Astrocyte (in vitro differentiated cells and primary cell): ENCODE measurements around the gene RNF186. TPM values are rescaled to one million over a fixed set of nuclear protein-coding genes. Genes with fewer than 3 reads are reported as not detected.

Source experiments
- DNase-seq: peaks from one replicate; pipeline ENCODE4 v3.0.0-alpha.2; 2010; ENCODE audit warnings: low read depth
- FAIRE-seq: peaks from 2 replicates; lab custom pipeline; 2011; peaks lifted over from hg19 to GRCh38; lab: Jason Lieb, UNC
- H2AFZ ChIP-seq: 2 replicates; pipeline ENCODE4 v1.6.0; 2012; ENCODE audit warnings: low read depth, low read length, inconsistent platforms
- H3K27ac ChIP-seq: 2 replicates; pipeline ENCODE4 v1.5.1; 2011; ENCODE audit warnings: low read depth, low read length, inconsistent platforms
- H3K27me3 ChIP-seq: 2 replicates; pipeline ENCODE4 v1.6.0; 2011; ENCODE audit warnings: low read length, inconsistent platforms; ENCODE audit not compliant: insufficient read depth
- H3K36me3 ChIP-seq: 2 replicates; pipeline ENCODE4 v1.5.1; 2011; ENCODE audit warnings: low read length, inconsistent platforms; ENCODE audit not compliant: insufficient read depth
- H3K4me1 ChIP-seq: 2 replicates; pipeline ENCODE4 v1.5.1; 2011; ENCODE audit warnings: low read length, inconsistent platforms; ENCODE audit not compliant: insufficient read depth
- H3K4me2 ChIP-seq: 2 replicates; pipeline ENCODE4 v1.6.0; 2012; ENCODE audit warnings: low read length, inconsistent platforms
- H3K4me3 ChIP-seq: 2 replicates; pipeline ENCODE4 v1.5.1; 2011; ENCODE audit warnings: low read depth, mild to moderate bottlenecking, low read length, inconsistent platforms; ENCODE audit not compliant: insufficient read depth
- H3K79me2 ChIP-seq: 2 replicates; pipeline ENCODE4 v1.6.0; 2012; ENCODE audit warnings: mild to moderate bottlenecking, low read length, inconsistent platforms; ENCODE audit not compliant: insufficient read depth
- H3K9ac ChIP-seq: 2 replicates; pipeline ENCODE4 v1.6.0; 2012; ENCODE audit warnings: mild to moderate bottlenecking, low read length, inconsistent platforms
- H3K9me3 ChIP-seq: 2 replicates; pipeline ENCODE4 v1.5.1; 2012; ENCODE audit warnings: low read depth, mild to moderate bottlenecking, low read length, inconsistent platforms; ENCODE audit not compliant: insufficient read depth
- H4K20me1 ChIP-seq: 2 replicates; pipeline ENCODE4 v1.6.0; 2012; ENCODE audit warnings: low read length, inconsistent platforms; ENCODE audit not compliant: insufficient read depth
- H3K27ac Mint-ChIP-seq: one replicate; pipeline ENCODE4 v1.8.0; 2021; ENCODE audit warnings: mild to moderate bottlenecking, mixed read lengths; ENCODE audit not compliant: unreplicated experiment
- H3K27me3 Mint-ChIP-seq: one replicate; pipeline ENCODE4 v1.8.0; 2021; ENCODE audit warnings: low read depth, mixed read lengths; ENCODE audit not compliant: unreplicated experiment
- H3K36me3 Mint-ChIP-seq: one replicate; pipeline ENCODE4 v1.8.0; 2021; ENCODE audit warnings: low read depth, mixed read lengths; ENCODE audit not compliant: unreplicated experiment
- H3K4me1 Mint-ChIP-seq: one replicate; pipeline ENCODE4 v1.8.0; 2021; ENCODE audit warnings: low read depth, mixed read lengths; ENCODE audit not compliant: unreplicated experiment
- H3K4me3 Mint-ChIP-seq: one replicate; pipeline ENCODE4 v1.8.0; 2021; ENCODE audit warnings: mild to moderate bottlenecking, moderate library complexity, mixed read lengths; ENCODE audit not compliant: unreplicated experiment
- H3K9me3 Mint-ChIP-seq: one replicate; pipeline ENCODE4 v1.8.0; 2021; ENCODE audit warnings: mild to moderate bottlenecking, mixed read lengths; ENCODE audit not compliant: unreplicated experiment
- EZH2 ChIP-seq: IDR thresholded peaks from 2 replicates; pipeline ENCODE4 v1.6.1; 2012; ENCODE audit warnings: mild to moderate bottlenecking, low read length, inconsistent platforms; ENCODE audit not compliant: insufficient read depth
- total RNA-seq: library from RNA; stranded (reverse); gene quantifications from 2 replicates; pipeline ENCODE4 v1.2.1, GENCODE V29; 2021
- TF ChIP-seq, protein P1 (sequence below): IDR thresholded peaks from 2 replicates; pipeline ENCODE4 v1.5.1; 2011; ENCODE audit warnings: low read depth, mild to moderate bottlenecking, inconsistent platforms, low read length, moderate library complexity; ENCODE audit not compliant: insufficient read depth

RNF186 gene
- total RNA-seq, 1 donor from 2014 or later, result not detected

DNA sequence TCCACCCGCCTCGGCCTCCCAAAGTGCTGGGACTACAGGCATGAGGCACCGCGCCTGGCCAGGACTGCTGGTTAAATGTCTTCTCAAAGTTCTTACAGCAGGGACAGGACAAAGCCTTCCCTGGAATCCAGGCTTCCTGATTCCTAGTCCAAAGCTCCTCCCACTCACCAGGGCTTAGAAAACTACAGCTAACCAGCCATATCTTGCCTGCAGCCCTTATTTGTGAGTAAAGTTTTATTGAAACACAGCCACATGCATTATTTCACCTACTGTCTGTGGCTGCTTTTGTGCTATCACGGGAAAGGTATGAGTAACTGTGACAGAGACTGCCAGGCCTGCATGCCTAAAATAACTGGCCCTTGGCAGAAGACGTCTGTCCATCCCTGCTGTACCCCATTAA is 39.8 kb downstream of the RNF186 start:
- Histone ChIP-seq H3K9ac (no peak overlapping the region), H3K4me2 (no peak overlapping the region), H3K79me2 (no peaks in the 10 kb centered on the region), H3K27me3 (no peaks in the 10 kb centered on the region), H3K4me1 (no peaks in the 10 kb centered on the region), H3K9me3 (no peaks in the 10 kb centered on the region), H3K27ac (no peak overlapping the region), H3K36me3 (no peaks in the 10 kb centered on the region), H2AFZ (peak overlapping the region; percentile 18), H4K20me1 (no peaks in the 10 kb centered on the region), H3K4me3 (no peak overlapping the region)
- Mint-ChIP-seq H3K9me3 (peaks cover 3% of the 10 kb centered on the region), H3K36me3 (peaks cover 8% of the 10 kb centered on the region), H3K27ac (no peak overlapping the region), H3K4me1 (no peaks in the 10 kb centered on the region), H3K4me3 (no peak overlapping the region), H3K27me3 (peaks cover 23% of the 10 kb centered on the region)
- peak; percentile 4 for DNase-seq
- no peak for FAIRE-seq
- TF ChIP-seq, protein P1, sequence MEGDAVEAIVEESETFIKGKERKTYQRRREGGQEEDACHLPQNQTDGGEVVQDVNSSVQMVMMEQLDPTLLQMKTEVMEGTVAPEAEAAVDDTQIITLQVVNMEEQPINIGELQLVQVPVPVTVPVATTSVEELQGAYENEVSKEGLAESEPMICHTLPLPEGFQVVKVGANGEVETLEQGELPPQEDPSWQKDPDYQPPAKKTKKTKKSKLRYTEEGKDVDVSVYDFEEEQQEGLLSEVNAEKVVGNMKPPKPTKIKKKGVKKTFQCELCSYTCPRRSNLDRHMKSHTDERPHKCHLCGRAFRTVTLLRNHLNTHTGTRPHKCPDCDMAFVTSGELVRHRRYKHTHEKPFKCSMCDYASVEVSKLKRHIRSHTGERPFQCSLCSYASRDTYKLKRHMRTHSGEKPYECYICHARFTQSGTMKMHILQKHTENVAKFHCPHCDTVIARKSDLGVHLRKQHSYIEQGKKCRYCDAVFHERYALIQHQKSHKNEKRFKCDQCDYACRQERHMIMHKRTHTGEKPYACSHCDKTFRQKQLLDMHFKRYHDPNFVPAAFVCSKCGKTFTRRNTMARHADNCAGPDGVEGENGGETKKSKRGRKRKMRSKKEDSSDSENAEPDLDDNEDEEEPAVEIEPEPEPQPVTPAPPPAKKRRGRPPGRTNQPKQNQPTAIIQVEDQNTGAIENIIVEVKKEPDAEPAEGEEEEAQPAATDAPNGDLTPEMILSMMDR, result no peak
- TF ChIP-seq EZH2, result no peak

GRCh38 chr1:19774180-19774785 is 40.8 kb downstream of the RNF186 start:
- Mint-ChIP-seq H3K36me3 (peaks cover 6% of the 10 kb centered on the region), H3K9me3 (peaks cover 2% of the 10 kb centered on the region), H3K4me3 (no peak overlapping the region), H3K27me3 (peaks cover 16% of the 10 kb centered on the region), H3K4me1 (peaks cover 4% of the 10 kb centered on the region), H3K27ac (no peak overlapping the region)
- Histone ChIP-seq H4K20me1 (no peaks in the 10 kb centered on the region), H3K27me3 (no peaks in the 10 kb centered on the region), H3K79me2 (no peaks in the 10 kb centered on the region), H3K4me1 (peaks cover 5% of the 10 kb centered on the region), H3K36me3 (no peaks in the 10 kb centered on the region), H3K27ac (no peak overlapping the region), H3K4me3 (no peak overlapping the region), H3K4me2 (no peak overlapping the region), H2AFZ (no peak overlapping the region), H3K9me3 (no peaks in the 10 kb centered on the region), H3K9ac (no peak overlapping the region)
- TF ChIP-seq, protein P1, result no peak
- no peak for TF ChIP-seq EZH2
- DNase-seq (no peak), FAIRE-seq (no peak)

- H3K79me2 ChIP-seq, result no peaks in the 10 kb centered on the region
- no peak overlapping the region for H2AFZ ChIP-seq
- no peak overlapping the region for H3K27ac Mint-ChIP-seq
- H3K4me1 Mint-ChIP-seq, result peaks cover 10% of the 10 kb centered on the region
- no peaks in the 10 kb centered on the region for H3K36me3 ChIP-seq
- H3K4me1 ChIP-seq, result peaks cover 13% of the 10 kb centered on the region
- no peak overlapping the region for H3K4me2 ChIP-seq
- DNase-seq (no peak), FAIRE-seq (no peak)
- H3K27me3 ChIP-seq, result no peaks in the 10 kb centered on the region
- H3K27ac ChIP-seq, result no peak overlapping the region
- H3K9ac ChIP-seq, result no peak overlapping the region
- H3K4me3 Mint-ChIP-seq, result no peak overlapping the region
- peaks cover 4% of the 10 kb centered on the region for H3K36me3 Mint-ChIP-seq
- H4K20me1 ChIP-seq, result no peaks in the 10 kb centered on the region
- H3K9me3 Mint-ChIP-seq, result no peaks in the 10 kb centered on the region
- peaks cover 14% of the 10 kb centered on the region for H3K27me3 Mint-ChIP-seq
- no peaks in the 10 kb centered on the region for H3K9me3 ChIP-seq
- H3K4me3 ChIP-seq, result no peak overlapping the region
- TF ChIP-seq, protein P1, result no peak
- no peak for TF ChIP-seq EZH2
Measured at GRCh38 chr1:19773485-19773884, 41.6 kb downstream of the RNF186 start.
